PFSK-1 (cell line): Measurements from ENCODE around the gene LZTFL1.

ENCODE experiments used
- POLR2AphosphoS5 ChIP-seq: IDR thresholded peaks from 2 replicates; pipeline ENCODE4 v1.6.1; 2012; ENCODE audit warnings: low read depth, mild to moderate bottlenecking, control low read depth, low read length, moderate library complexity
- REST ChIP-seq, 2 experiments: IDR thresholded peaks; 2 replicates each; pipeline versions ENCODE4 v1.6.1 to v1.8.0; 2011 to 2012; ENCODE audit warnings: low read depth in 2 of 2, low read length in 2 of 2, control low read depth in 1 of 2, inconsistent platforms in 1 of 2, mild to moderate bottlenecking in 1 of 2, moderate library complexity in 1 of 2; ENCODE audit not compliant: insufficient read depth in 1 of 2

DNA sequence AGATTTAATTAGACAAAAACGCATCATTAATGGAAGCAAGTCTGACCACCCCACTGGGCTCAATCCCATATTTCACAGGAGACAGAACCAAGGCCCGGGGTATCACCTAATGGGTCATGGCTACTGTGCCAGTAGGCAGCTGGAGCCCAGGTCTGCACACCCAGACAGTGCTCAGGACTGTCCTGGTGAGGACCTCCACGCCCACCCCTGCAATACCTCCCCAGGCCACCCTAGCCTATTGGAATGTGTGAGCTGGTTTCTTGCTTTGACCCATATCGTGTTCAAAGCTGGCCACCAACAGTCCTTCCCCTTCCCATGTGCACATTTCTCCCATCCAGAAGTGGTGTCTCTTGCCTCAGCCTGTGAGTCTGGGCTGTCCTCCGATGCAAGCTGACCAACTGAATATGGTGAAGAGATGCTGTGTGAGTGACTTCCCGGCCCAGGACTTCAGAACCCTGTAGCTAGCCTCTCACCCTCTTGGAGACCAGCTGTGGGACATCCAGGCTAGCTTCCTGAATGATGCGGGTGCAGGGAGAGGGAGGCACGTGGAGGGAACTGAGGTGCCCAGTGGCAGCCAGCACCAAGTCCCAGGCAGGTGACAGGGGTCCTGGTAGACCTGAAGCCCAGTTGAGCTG, 64.7 kb downstream of the LZTFL1 start:
- TF ChIP-seq POLR2AphosphoS5 (no peak), REST (IDR thresholded peaks at IDR 0.05; ENCODE audit: insufficient read depth in 1 of 2, low read depth in 2 of 2, low read length in 2 of 2) (no peak)
